Activated CD8-positive, alpha-beta memory T cell treated with anti-CD3 and anti-CD28 coated beads for 36 hours (primary cell): ENCODE results near the gene SPECC1L. TPM values are rescaled to one million over a fixed set of nuclear protein-coding genes. Genes with fewer than 3 reads are reported as not detected.
"Not testable (repeated sequence)": the region's sequence is repeated elsewhere in the genome, so short reads cannot be mapped to it uniquely, and the experiment has no call there.

Source experiments
- CTCF ChIA-PET: fragments of 350-600 bp; sonication (Branson Sonifier 250); formaldehyde crosslinking; loops from one replicate; lab custom pipeline; 2021; ENCODE audit warnings: antibody characterized with exemption; lab: Charles Lee
- POLR2A ChIA-PET: fragments of 350-600 bp; sonication (Branson Sonifier 250); formaldehyde crosslinking; loops from one replicate; lab custom pipeline; 2021; ENCODE audit warnings: antibody characterized with exemption; lab: Charles Lee
- total RNA-seq, 2 experiments: library from RNA; stranded (reverse); gene quantifications; one replicate each; pipeline ENCODE4 v1.2.3, GENCODE V29; 2021

Gene SPECC1L
- total RNA-seq, 2 experiments from 2014 or later = 53.8 to 55.5 TPM

DNA sequence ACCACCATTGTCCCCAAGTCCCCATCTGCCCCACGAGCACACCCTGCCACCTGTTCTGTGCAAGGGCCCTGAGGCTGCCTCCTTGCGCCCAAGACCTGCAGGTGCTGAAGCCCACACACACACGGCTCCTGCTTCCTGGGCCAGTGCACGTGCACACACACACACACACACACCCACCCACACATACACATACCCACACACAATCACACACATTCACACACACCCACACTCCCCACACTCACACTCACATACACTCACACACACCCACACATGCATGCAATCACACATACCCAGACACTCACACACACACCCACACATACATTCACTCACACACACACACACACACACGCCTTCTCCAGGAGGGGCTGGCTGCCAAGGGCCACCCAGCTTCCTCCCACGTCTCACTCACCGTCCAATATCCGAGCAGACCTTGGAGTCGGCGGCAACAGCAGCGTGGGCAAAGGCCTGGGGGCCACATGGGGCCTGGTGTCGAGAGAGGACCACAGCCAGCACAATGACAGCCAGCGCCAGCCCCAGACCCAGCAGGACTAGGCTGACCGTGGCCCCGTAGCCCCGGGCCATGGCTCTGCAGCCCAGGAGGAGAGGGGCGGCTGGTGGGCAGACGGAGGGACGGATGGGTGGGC lies 26.4 kb upstream of the SPECC1L start:
- CTCF ChIA-PET = no interaction called here
- POLR2A ChIA-PET = no interaction called here

- POLR2A ChIA-PET, CTCF ChIA-PET: not testable (repeated sequence)
These were observed 25.6 kb upstream of the SPECC1L start, which contains the start of gene GGT5 for GRCh38 chr22:24245030-24245431. GGT5 (minus strand) TSS chr22:24245082; CDS start chr22:24244725, 357 bp downstream.

DNA sequence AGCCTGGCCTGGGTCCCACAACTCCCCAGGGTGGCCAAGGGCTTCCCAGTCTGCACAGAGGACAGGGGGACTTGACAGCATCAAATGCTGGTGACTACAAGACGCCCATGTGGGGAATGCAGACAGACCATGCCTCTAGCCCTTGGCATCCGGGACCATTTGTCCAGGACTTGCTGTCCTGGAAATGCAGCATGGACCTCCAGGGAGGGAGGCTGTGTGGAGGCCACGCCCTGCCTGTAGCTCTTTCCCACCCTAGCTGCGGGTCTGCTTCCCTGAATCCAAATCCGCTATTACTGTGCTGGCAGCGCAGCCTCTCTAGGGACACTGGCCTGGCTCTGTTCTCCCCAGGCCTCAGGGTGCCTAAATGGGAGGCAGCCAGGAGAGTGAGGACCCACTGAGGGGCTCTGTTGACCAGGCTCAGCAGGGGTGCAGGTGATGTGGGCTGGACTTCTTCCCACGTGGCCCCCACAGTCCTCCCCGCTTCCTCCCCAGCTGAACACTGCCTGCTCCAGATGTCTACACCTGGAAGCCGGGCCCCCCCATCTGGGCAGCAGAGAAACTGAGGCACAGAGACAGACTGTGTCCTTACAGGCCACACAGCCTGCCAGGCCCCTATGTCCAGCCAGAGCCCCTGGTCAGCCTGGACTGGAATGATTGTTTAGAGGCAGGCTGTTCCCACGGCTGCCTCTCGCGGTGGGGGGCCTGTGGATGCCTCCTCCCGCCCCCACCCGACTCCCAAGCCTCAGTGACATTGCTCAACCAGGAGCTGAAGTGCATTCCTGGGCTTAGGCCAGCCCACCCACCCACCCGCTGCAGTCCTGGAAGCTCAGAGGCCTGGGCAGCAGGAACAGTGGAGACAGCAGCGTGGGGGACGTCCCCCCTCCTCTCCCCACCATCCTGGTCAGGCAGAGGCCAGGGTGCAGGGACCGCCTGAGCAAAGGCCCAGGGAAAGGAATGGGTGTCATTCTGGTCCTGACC lies 24.8 kb upstream of the SPECC1L start:
- CTCF ChIA-PET = not testable (repeated sequence)
- POLR2A ChIA-PET = interaction anchor here (0.6 kb wide), 1 partner anchor 87 kb away, joined by 6 read pairs; no protein-coding TSS in a partner anchor

- ChIA-PET CTCF (interaction anchor here (0.6 kb wide), 1 partner anchor 860 kb away, joined by 3 read pairs; no protein-coding TSS in a partner anchor), POLR2A (no interaction called here)
These were observed 23.6 kb upstream of the SPECC1L start for GRCh38 chr22:24247011-24247507.

DNA sequence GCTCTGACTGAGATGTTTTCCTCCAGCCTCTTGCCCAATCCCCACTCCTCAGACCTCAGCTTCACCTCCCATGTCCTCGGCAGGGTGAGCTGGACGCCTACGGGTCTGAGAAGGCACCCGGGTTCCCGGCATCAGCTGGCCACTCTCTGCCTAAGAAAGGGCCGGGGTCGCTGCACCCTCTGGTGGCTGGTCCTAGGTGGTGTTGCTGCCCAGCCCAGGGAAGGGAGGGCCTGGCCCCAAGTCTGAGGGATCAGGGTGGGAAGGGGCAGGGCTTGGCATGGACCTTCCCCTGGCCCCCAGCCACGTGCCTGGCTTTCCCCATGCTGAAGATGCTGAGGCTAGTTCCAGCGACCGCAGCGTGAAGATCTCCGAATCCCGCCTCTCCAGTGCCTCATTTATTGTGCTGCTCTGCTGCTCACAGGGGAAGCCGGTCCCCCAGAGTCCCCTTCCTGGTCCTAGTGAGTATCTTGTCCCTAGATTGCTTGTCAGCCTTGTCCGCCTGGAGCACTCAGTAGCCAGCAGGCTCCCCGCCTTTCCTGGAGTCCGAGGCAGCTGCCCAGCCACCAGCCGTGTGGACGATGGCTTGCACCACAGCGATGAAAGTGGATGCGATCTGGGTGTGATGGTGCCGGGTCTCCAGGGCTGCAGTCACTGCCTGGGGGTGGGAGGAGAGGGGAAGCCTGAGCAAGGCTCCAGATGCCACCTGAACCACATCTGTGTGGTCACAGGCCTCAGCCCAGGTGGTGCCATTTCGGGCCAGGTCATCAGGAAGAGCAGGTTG lies 22.9 kb upstream of the SPECC1L start:
- ChIA-PET CTCF (interaction anchor here (0.6 kb wide), 1 partner anchor 860 kb away, joined by 3 read pairs; no protein-coding TSS in a partner anchor), POLR2A (no interaction called here)

DNA sequence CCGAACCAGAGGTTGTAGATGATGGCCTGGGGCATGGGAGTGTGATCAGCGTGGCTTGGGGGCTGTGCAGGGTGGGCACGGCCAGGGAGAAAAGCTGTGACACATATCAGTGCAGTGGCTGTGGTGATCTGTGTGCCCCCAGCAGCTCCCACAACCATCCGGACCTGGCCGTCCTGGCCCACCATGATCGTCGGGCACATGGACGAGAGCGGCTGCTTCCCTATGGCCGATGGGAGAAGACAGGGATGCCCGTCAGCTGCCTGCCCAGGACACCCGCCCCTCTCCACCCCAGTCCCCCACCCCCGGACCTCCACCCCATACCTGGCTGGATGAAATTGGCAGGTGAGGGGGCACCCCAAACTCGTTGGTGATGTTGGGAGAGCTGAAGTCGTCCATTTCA lies 22.0 kb upstream of the SPECC1L start:
- CTCF ChIA-PET, POLR2A ChIA-PET: not testable (repeated sequence)

DNA sequence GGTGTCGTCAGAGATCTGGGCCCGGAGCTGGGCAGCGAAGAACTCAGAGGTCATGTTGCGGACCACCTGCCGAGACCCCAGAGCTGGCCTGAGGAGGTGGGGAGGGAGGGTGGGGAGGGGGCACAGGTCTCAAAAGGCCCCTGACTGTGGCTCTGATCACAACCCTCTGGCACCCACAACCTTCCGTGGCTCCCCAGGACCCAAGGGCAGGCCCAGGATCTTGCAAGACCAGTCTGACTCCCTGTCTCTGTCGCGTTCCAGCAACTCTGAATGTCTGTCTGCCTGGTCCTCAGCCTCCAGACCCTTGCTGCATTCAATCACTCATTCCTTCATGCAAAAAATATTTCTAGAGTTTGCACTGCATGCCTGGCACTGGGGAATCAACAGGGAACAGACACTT lies 21.2 kb upstream of the SPECC1L start:
- CTCF ChIA-PET, POLR2A ChIA-PET: not testable (repeated sequence)

DNA sequence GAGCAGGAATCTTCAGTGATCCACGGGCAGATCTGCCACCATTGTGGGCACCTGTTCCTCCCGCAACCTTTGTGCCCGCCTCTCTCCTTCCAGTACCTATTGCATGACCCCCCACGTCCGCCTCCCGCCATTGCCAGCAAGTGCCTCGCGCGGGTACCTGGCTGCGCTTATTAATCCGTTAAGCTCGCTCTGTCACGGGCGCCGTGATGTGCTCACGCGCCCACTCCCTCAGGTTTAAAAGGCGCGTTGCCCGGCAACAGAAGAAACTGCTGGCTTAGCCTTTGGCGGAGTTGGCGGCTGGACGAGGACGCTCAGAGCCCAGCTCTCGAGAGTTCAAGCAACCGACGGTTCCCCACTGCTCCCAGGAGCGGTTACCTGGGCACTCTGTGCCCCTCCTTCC lies 19.3 kb upstream of the SPECC1L start:
- POLR2A ChIA-PET, CTCF ChIA-PET: not testable (repeated sequence)

DNA sequence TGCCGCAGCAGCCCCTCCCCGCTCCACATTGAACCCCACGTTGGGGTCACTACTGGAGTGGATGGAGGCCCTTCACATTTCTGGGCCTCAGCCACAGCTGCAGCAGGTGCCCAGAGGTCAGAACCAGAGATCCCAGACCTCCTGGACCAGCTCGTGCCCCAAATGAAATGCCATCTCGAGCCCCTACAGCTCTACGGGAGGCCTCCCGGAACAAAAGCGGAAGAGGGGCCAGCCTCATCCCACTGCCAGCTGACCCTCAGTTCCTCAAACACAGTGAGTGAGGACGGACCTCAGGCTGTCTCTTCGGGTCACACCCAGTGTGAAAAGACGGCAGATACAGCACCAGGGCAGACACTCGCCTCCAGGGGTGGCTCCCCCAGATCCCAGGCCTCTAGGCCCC lies 17.5 kb upstream of the SPECC1L start:
- POLR2A ChIA-PET, CTCF ChIA-PET: not testable (repeated sequence)

GRCh38 chr22:24256136-24256535 lies 14.5 kb upstream of the SPECC1L start:
- POLR2A ChIA-PET, CTCF ChIA-PET: not testable (repeated sequence)

- POLR2A ChIA-PET, CTCF ChIA-PET: not testable (repeated sequence)
These were observed 13.9 kb upstream of the SPECC1L start for GRCh38 chr22:24256736-24257135.

DNA sequence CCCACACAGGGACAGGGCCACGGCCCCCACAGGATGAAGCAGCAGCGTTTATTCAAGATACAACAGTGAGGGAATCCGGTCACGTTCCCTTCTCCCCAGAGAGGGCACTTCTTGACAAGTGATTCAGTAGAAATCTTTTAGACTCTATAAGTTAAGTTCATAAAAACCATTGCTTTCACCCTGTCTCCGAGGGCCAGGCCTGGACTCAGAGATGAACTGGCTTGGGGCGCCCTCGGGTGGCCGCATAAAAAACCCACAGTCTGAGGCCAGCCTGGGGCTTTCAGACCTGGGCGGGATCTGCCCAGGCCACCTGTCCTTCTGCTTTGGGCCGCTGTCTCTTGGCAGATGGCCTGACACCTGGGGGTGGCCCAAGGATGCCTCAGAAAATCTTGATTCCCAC lies 11.2 kb upstream of the SPECC1L start:
- POLR2A ChIA-PET, CTCF ChIA-PET: not testable (repeated sequence)

GRCh38 chr22:24262185-24262749 lies 8.4 kb upstream of the SPECC1L start:
- POLR2A ChIA-PET, CTCF ChIA-PET: not testable (repeated sequence)

DNA sequence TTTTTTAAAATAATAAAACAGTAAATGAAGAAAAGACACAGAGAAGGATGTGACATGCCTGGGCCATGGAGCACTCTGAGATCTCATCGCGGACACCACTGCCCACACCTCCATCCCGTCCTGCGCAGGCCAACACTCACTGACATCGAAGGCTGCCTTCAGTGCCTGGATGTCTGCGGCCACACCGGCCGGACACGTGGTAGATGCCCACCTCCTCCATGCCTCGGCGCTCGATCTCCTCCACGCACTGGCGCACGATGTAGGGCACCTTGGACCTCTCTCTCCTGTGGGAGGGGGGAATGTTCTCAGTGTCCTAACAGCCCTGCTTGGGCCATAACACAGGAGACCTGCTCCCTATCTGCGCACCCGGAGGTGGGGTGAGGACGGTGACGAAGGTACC lies 7.2 kb upstream of the SPECC1L start:
- POLR2A ChIA-PET, CTCF ChIA-PET: not testable (repeated sequence)

DNA sequence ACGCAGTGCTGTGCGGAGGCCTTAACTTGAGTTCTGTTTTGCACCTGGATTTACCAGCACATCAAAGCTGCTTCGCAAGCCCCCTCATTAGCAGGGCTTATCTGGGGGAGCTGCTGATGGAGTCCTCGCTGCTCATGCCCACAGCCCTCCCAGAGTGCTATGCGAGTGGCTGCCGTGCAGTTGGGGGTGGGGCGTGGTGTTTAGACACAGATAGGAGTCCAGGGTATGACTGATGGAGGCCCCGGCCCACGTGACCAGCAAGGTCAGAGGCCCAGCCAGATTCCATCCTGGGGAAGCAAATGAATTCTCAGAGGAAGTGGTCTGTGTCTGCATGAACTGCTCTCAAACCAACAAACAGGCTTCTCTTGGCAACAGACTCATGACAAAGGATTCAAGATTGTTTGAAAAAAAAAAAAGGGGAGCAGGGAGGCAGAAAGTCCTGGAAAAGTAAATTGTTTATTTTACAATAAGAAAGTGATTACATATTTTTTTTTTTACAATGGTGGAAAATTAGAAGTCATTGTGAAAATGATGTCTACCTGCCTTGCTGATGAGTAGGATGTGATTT lies 6.2 kb upstream of the SPECC1L start:
- POLR2A ChIA-PET, CTCF ChIA-PET: not testable (repeated sequence)

GRCh38 chr22:24265734-24266133 lies 4.9 kb upstream of the SPECC1L start:
- ChIA-PET CTCF (no interaction called here), POLR2A (interaction anchor here (0.5 kb wide), 1 partner anchor 62 kb away, joined by 6 read pairs; no protein-coding TSS in a partner anchor)

DNA sequence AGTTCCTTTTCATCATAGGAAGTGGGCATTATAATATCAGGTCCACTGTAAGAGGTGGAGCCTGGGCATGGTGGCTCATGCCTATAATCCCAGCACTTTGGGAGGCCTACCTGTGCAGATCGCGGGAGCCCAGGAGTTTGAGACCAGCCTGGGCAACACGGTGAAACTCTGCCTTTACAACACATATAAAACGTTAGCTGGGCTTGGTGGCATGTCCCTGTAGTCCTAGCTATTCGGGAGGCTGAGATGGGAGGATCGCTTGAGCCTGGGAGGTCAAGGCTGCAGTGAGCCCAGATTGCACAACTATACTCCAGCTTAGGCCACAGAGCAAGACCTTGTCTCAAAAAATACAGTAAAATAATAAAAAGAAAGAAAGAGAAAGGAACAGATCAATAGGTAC lies 4.1 kb upstream of the SPECC1L start:
- POLR2A ChIA-PET, CTCF ChIA-PET: not testable (repeated sequence)

- POLR2A ChIA-PET = interaction anchor here (1.5 to 1.8 kb wide), 2 partner anchors 14 to 138 kb away, joined by 3 to 6 read pairs; no protein-coding TSS in a partner anchor
- CTCF ChIA-PET = interaction anchor here (1.5 kb wide), 1 partner anchor 14 kb away, joined by 4 read pairs; no protein-coding TSS in a partner anchor
These were observed 789 bp downstream of the SPECC1L start for GRCh38 chr22:24271386-24271854.
